H9 (cell line): ENCODE results near the gene FXYD3. TPM values are rescaled to one million over a fixed set of nuclear protein-coding genes. Genes with fewer than 3 reads are reported as not detected.

Experiments
- DNase-seq: peaks from one replicate; pipeline ENCODE4 v3.0.0-alpha.2; 2017
- H2AFZ ChIP-seq: one replicate; pipeline ENCODE4 v1.6.1; 2013; ENCODE audit warnings: mild to moderate bottlenecking, low read length, control low read depth, moderate library complexity
- H2AK5ac ChIP-seq: 2 replicates; pipeline ENCODE4 v1.6.1; 2013; ENCODE audit warnings: low read length, control low read depth, mixed read lengths; ENCODE audit not compliant: insufficient read length
- H2BK120ac ChIP-seq: one replicate; pipeline ENCODE4 v1.6.1; 2013; ENCODE audit warnings: low read depth, mild to moderate bottlenecking, low read length, control low read depth, inconsistent platforms; ENCODE audit not compliant: poor library complexity, severe bottlenecking
- H2BK12ac ChIP-seq: 2 replicates; pipeline ENCODE4 v1.6.1; 2013; ENCODE audit warnings: low read length, control low read depth, mixed read lengths, low read depth; ENCODE audit not compliant: insufficient read length
- H2BK15ac ChIP-seq: 2 replicates; pipeline ENCODE4 v1.6.1; 2013; ENCODE audit warnings: low read depth, low read length, control low read depth
- H2BK20ac ChIP-seq: one replicate; pipeline ENCODE4 v1.6.1; 2013; ENCODE audit warnings: low read depth, mild to moderate bottlenecking, low read length, control low read depth, inconsistent platforms; ENCODE audit not compliant: poor library complexity, severe bottlenecking
- H2BK5ac ChIP-seq: 2 replicates; pipeline ENCODE4 v1.6.1; 2013; ENCODE audit warnings: low read length, control low read depth, mixed read lengths; ENCODE audit not compliant: insufficient read length
- H3K14ac ChIP-seq: 2 replicates; pipeline ENCODE4 v1.6.1; 2013; ENCODE audit warnings: low read length, control low read depth; ENCODE audit not compliant: insufficient read depth
- H3K18ac ChIP-seq: 2 replicates; pipeline ENCODE4 v1.6.1; 2013; ENCODE audit warnings: low read depth, mild to moderate bottlenecking, mixed read lengths, low read length, control low read depth; ENCODE audit not compliant: insufficient read length
- H3K23ac ChIP-seq: 2 replicates; pipeline ENCODE4 v1.6.1; 2013; ENCODE audit warnings: low read length, control low read depth, mixed read lengths, low read depth; ENCODE audit not compliant: insufficient read length
- H3K23me2 ChIP-seq: 2 replicates; pipeline ENCODE4 v1.6.1; 2013; ENCODE audit warnings: low read depth, mild to moderate bottlenecking, mixed read lengths, low read length, control low read depth; ENCODE audit not compliant: insufficient read length, poor library complexity, severe bottlenecking
- H3K27ac ChIP-seq: 2 replicates; pipeline ENCODE4 v1.5.1; 2013; ENCODE audit warnings: low read length, control low read depth, mixed read lengths, low read depth; ENCODE audit not compliant: insufficient read length
- H3K27me3 ChIP-seq: 2 replicates; pipeline ENCODE4 v1.6.1; 2013; ENCODE audit warnings: low read length, control low read depth, inconsistent platforms; ENCODE audit not compliant: insufficient read depth
- H3K4ac ChIP-seq: 2 replicates; pipeline ENCODE4 v1.6.1; 2013; ENCODE audit warnings: low read depth, mild to moderate bottlenecking, control low read depth, inconsistent platforms, low read length, moderate library complexity
- H3K4me1 ChIP-seq: 2 replicates; pipeline ENCODE4 v1.6.1; 2013; ENCODE audit warnings: low read length, control low read depth, inconsistent platforms; ENCODE audit not compliant: insufficient read depth
- H3K4me2 ChIP-seq: 2 replicates; pipeline ENCODE4 v1.6.1; 2013; ENCODE audit warnings: low read length, control low read depth, mixed read lengths; ENCODE audit not compliant: insufficient read length, insufficient read depth
- H3K56ac ChIP-seq: 2 replicates; pipeline ENCODE4 v1.6.1; 2013; ENCODE audit warnings: low read depth, mild to moderate bottlenecking, mixed read lengths, low read length, control low read depth; ENCODE audit not compliant: insufficient read length
- H3K79me1 ChIP-seq: 2 replicates; pipeline ENCODE4 v1.6.1; 2013; ENCODE audit warnings: low read depth, mild to moderate bottlenecking, moderate library complexity, low read length, control low read depth, inconsistent platforms; ENCODE audit not compliant: insufficient read depth, poor library complexity, severe bottlenecking
- H3K79me2 ChIP-seq: 2 replicates; pipeline ENCODE4 v1.6.1; 2013; ENCODE audit warnings: low read length, control low read depth, inconsistent platforms; ENCODE audit not compliant: insufficient read depth
- H3K9ac ChIP-seq: 2 replicates; pipeline ENCODE4 v1.6.1; 2013; ENCODE audit warnings: low read length, control low read depth, mixed read lengths; ENCODE audit not compliant: insufficient read length; ENCODE audit errors: extremely low read depth
- H3K9me3 ChIP-seq: one replicate; pipeline ENCODE4 v1.6.1; 2013; ENCODE audit warnings: low read depth, low read length, inconsistent platforms; ENCODE audit not compliant: control insufficient read depth
- H3T11ph ChIP-seq: one replicate; pipeline ENCODE4 v1.6.1; 2013; ENCODE audit warnings: mild to moderate bottlenecking, low read length, control low read depth, inconsistent platforms
- H4K20me1 ChIP-seq: one replicate; pipeline ENCODE4 v1.6.1; 2013; ENCODE audit not compliant: control insufficient read depth, insufficient read length, insufficient read depth
- H4K5ac ChIP-seq: 2 replicates; pipeline ENCODE4 v1.6.1; 2013; ENCODE audit warnings: low read depth, mild to moderate bottlenecking, mixed read lengths, low read length, control low read depth; ENCODE audit not compliant: insufficient read length
- H4K8ac ChIP-seq: replicated peaks from 2 replicates; pipeline ENCODE4 v1.6.1; 2013; ENCODE audit warnings: low read length, control low read depth, mixed read lengths, low read depth; ENCODE audit not compliant: insufficient read length
- H4K91ac ChIP-seq: 2 replicates; pipeline ENCODE4 v1.6.1; 2013; ENCODE audit warnings: low read depth, mild to moderate bottlenecking, moderate library complexity, mixed read lengths, low read length, control low read depth; ENCODE audit not compliant: insufficient read length
- H3K27ac Mint-ChIP-seq, 3 experiments: 2 replicates in 2 of 3; 3 replicates in 1 of 3; pipeline ENCODE4 v1.8.0; 2020 to 2021; ENCODE audit warnings: mixed read lengths in 3 of 3, mild to moderate bottlenecking in 1 of 3, moderate library complexity in 1 of 3
- H3K27me3 Mint-ChIP-seq: 2 replicates; pipeline ENCODE4 v1.8.0; 2021; ENCODE audit warnings: low read depth, mild to moderate bottlenecking, moderate library complexity, mixed read lengths
- H3K36me3 Mint-ChIP-seq, 3 experiments: 2 replicates in 2 of 3; 3 replicates in 1 of 3; pipeline ENCODE4 v1.8.0; 2020 to 2021; ENCODE audit warnings: low read depth in 3 of 3, mixed read lengths in 3 of 3; ENCODE audit not compliant: insufficient read depth in 1 of 3
- H3K4me1 Mint-ChIP-seq, 2 experiments: 2 replicates each; pipeline ENCODE4 v1.8.0; 2020; ENCODE audit warnings: mixed read lengths in 2 of 2
- H3K4me3 Mint-ChIP-seq, 2 experiments: 2 replicates in 1 of 2; 3 replicates in 1 of 2; pipeline ENCODE4 v1.8.0; 2020 to 2021; ENCODE audit warnings: mild to moderate bottlenecking in 2 of 2, mixed read lengths in 2 of 2, moderate library complexity in 1 of 2
- H3K9me3 Mint-ChIP-seq, 2 experiments: 2 replicates in 1 of 2; 3 replicates in 1 of 2; pipeline ENCODE4 v1.8.0; 2020; ENCODE audit warnings: mild to moderate bottlenecking in 2 of 2, mixed read lengths in 2 of 2, moderate library complexity in 1 of 2
- WGBS: extraction: QIAGEN DNeasy Blood & Tissue Kit; methylation state at CpG from one replicate; pipeline ENCODE4 v1.1.7; 2013; ENCODE audit warnings: missing lambda C conversion rate, low lambda C conversion rate, mixed read lengths; ENCODE audit not compliant: insufficient read length; ENCODE audit errors: extremely low coverage; 5-methylcytosine and 5-hydroxymethylcytosine counted together
- total RNA-seq: library from RNA; stranded (reverse); gene quantifications from 2 replicates; pipeline ENCODE4 v1.2.1, GENCODE V29; 2021
- TF ChIP-seq, protein P1 (sequence below): fragments of 200-600 bp; sonication (generic); conservative IDR thresholded peaks from 3 replicates; pipeline ENCODE4 v1.8.0; 2021; ENCODE audit warnings: antibody characterized with exemption, mild to moderate bottlenecking

FXYD3 gene
- total RNA-seq, 1 experiment from 2014 or later = 1.5 TPM

DNA sequence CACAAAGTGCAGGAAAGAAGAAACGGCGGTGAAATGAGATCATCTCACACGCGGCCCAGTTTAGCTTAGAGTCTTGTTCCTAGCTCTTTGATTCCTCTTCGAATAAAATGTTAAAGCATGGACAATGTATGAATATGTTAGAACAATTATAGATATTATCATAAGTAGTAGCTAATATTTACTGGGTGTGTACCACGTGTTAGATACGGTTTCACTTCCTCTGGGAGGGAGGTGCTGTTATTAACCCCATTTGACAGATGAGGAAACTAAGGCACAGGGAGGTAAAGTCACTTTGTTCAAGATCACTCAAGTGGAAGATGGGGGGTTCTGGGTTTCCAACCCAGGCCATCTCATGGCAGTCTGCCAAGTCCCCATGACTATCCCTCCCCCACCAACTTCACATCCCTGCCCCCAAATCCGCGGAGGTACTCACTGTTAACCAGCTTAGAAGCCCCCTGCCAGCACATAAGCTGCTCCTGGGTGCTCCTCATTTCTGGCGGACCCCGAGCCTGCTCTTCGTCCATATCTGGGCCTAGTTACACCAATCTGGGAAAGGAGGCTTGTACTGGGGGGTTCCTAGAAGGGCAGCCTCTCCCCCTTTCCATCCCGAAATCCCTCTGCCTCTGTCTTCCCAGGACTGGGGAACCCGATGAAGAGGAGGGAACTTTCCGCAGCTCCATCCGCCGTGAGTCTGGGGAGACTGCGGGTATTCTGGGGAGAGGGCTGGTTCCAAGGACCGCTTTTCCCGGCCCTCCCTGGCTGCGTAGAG is 26.4 kb downstream of the FXYD3 start:
- no peak for DNase-seq

More for the DNA sequence above, 26.4 kb downstream of the FXYD3 start:
- Histone ChIP-seq H2BK12ac (no peak overlapping the region), H3K27ac (no peak overlapping the region), H3K4me2 (peak overlapping the region; percentile 82), H3T11ph (no peak overlapping the region), H3K27me3 (no peaks in the 10 kb centered on the region; the same call in 1 of the 2 replicates), H3K23me2 (peaks cover 24% of the 10 kb centered on the region), H3K56ac (no peak overlapping the region), H3K18ac (no peak overlapping the region), H3K9me3 (no peaks in the 10 kb centered on the region), H3K4me1 (peaks cover 2% of the 10 kb centered on the region; the same call in 1 of the 2 replicates), H2BK120ac (no peak overlapping the region), H2AFZ (no peak overlapping the region), H4K5ac (no peak overlapping the region), H3K14ac (0 out of 2 replicates have a peak overlapping the region, but pooled peaks have one; percentile 1), H2BK20ac (no peak overlapping the region), H2BK5ac (no peak overlapping the region), H3K79me1 (no peaks in the 10 kb centered on the region), H2AK5ac (no peak overlapping the region), H3K9ac (no peak overlapping the region), H4K91ac (no peak overlapping the region), H3K4ac (no peak overlapping the region), H4K8ac (no peak overlapping the region), H3K79me2 (no peaks in the 10 kb centered on the region), H4K20me1 (no peaks in the 10 kb centered on the region), H3K23ac (no peak overlapping the region), H2BK15ac (no peak overlapping the region)
- WGBS = no CpG with 5 or more reads among the region's 21 CpGs
- Mint-ChIP-seq H3K27ac (peak overlapping the region in 2 of 3 experiments; percentile 24 to 73; a peak in 3 of 7 replicates), H3K9me3 (no peaks in the 10 kb centered on the region), H3K36me3 (peaks cover 3 to 6% (median 6%) of the 10 kb centered on the region in 3 experiments; a peak in 3 of 7 replicates), H3K4me3 (peak overlapping the region; percentile 66 to 87), H3K4me1 (peaks cover 39 to 56% of the 10 kb centered on the region in 2 experiments), H3K27me3 (peaks cover 52% of the 10 kb centered on the region)
- TF ChIP-seq, protein P1, sequence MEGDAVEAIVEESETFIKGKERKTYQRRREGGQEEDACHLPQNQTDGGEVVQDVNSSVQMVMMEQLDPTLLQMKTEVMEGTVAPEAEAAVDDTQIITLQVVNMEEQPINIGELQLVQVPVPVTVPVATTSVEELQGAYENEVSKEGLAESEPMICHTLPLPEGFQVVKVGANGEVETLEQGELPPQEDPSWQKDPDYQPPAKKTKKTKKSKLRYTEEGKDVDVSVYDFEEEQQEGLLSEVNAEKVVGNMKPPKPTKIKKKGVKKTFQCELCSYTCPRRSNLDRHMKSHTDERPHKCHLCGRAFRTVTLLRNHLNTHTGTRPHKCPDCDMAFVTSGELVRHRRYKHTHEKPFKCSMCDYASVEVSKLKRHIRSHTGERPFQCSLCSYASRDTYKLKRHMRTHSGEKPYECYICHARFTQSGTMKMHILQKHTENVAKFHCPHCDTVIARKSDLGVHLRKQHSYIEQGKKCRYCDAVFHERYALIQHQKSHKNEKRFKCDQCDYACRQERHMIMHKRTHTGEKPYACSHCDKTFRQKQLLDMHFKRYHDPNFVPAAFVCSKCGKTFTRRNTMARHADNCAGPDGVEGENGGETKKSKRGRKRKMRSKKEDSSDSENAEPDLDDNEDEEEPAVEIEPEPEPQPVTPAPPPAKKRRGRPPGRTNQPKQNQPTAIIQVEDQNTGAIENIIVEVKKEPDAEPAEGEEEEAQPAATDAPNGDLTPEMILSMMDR = no peak
